Breast epithelium (tissue), 3 donors: ENCODE data around the gene TSNAXIP1.

Experiments
- CTCF ChIP-seq, 3 donors: fragments of 450-650 bp; IDR thresholded peaks; one replicate each; pipeline ENCODE4 v1.5.1; 2016 to 2017; ENCODE audit warnings: antibody characterized with exemption in 3 of 3, mild to moderate bottlenecking in 3 of 3, moderate library complexity in 3 of 3
- POLR2A ChIP-seq: fragments of 450-650 bp; IDR thresholded peaks from one replicate; pipeline ENCODE4 v1.6.1; 2016; ENCODE audit warnings: antibody characterized with exemption, mild to moderate bottlenecking, moderate library complexity

GRCh38 chr16:67779256-67780014, 27.3 kb upstream of the TSNAXIP1 start:
- no peak for TF ChIP-seq CTCF (IDR thresholded peaks at IDR 0.05)
- no peak for TF ChIP-seq POLR2A
